ENCODE results near the gene CNOT8.

Gene CNOT8

GRCh38 chr5:154863291-154864080, 5.1 kb downstream of the CNOT8 start:
- DNase-seq (ENCODE audit: insufficient read length, low spot score) (no peak), FAIRE-seq (no peak)

- no peak for FAIRE-seq
- no peak for DNase-seq (ENCODE audit: insufficient read length, low spot score)
These were observed 7.2 kb downstream of the CNOT8 start for GRCh38 chr5:154865466-154866184.

GRCh38 chr5:154866841-154867240, 8.4 kb downstream of the CNOT8 start:
- FAIRE-seq, result no peak
- no peak for DNase-seq (ENCODE audit: insufficient read length, low spot score)

- FAIRE-seq, result no peak
- no peak for DNase-seq (ENCODE audit: insufficient read length, low spot score)
These were observed 10.3 kb downstream of the CNOT8 start for GRCh38 chr5:154868702-154869101.

GRCh38 chr5:154871734-154872133, 13.3 kb downstream of the CNOT8 start:
- DNase-seq (ENCODE audit: insufficient read length, low spot score) (no peak), FAIRE-seq (no peak)

- FAIRE-seq, result no peak
- no peak for DNase-seq (ENCODE audit: insufficient read length, low spot score)
These were observed 15.4 kb downstream of the CNOT8 start for GRCh38 chr5:154873791-154874331.

- DNase-seq (ENCODE audit: insufficient read length, low spot score) (no peak), FAIRE-seq (no peak)
These were observed 20.4 kb downstream of the CNOT8 start for GRCh38 chr5:154878642-154879335.

GRCh38 chr5:154881986-154882385, 23.6 kb downstream of the CNOT8 start:
- DNase-seq (ENCODE audit: insufficient read length, low spot score), result no peak
- FAIRE-seq, result no peak

GRCh38 chr5:154884424-154884823, 26.0 kb downstream of the CNOT8 start:
- DNase-seq (ENCODE audit: insufficient read length, low spot score) (no peak), FAIRE-seq (no peak)

GRCh38 chr5:154885439-154885838, 27.0 kb downstream of the CNOT8 start:
- FAIRE-seq, result no peak

GRCh38 chr5:154892369-154892771, 33.9 kb downstream of the CNOT8 start:
- FAIRE-seq, result no peak
- DNase-seq (ENCODE audit: insufficient read length, low spot score), result no peak

More at GRCh38 chr5:154885439-154885838, 27.0 kb downstream of the CNOT8 start:
- no peak for DNase-seq (ENCODE audit: insufficient read length, low spot score)

GRCh38 chr5:154893381-154893780, 35.0 kb downstream of the CNOT8 start:
- DNase-seq (ENCODE audit: insufficient read length, low spot score) (no peak), FAIRE-seq (no peak)

- no peak for DNase-seq (ENCODE audit: insufficient read length, low spot score)
- no peak for FAIRE-seq
These were observed 37.5 kb downstream of the CNOT8 start for GRCh38 chr5:154895606-154896561.

GRCh38 chr5:154896562-154897165, 38.2 kb downstream of the CNOT8 start:
- FAIRE-seq (no peak), DNase-seq (ENCODE audit: insufficient read length, low spot score) (no peak)

GRCh38 chr5:154898210-154898609, 39.8 kb downstream of the CNOT8 start:
- no peak for DNase-seq (ENCODE audit: insufficient read length, low spot score)
- no peak for FAIRE-seq

GRCh38 chr5:154899151-154899816, 40.9 kb downstream of the CNOT8 start:
- DNase-seq (ENCODE audit: insufficient read length, low spot score) (no peak), FAIRE-seq (no peak)

- FAIRE-seq (no peak), DNase-seq (ENCODE audit: insufficient read length, low spot score) (no peak)
These were observed 41.6 kb downstream of the CNOT8 start for GRCh38 chr5:154900066-154900465.

- DNase-seq (ENCODE audit: insufficient read length, low spot score) (no peak), FAIRE-seq (no peak)
These were observed 42.8 kb downstream of the CNOT8 start for GRCh38 chr5:154901276-154901675.

GRCh38 chr5:154901913-154902312, 43.5 kb downstream of the CNOT8 start:
- no peak for DNase-seq (ENCODE audit: insufficient read length, low spot score)
- FAIRE-seq, result no peak
